Liver (tissue), 3 donors: ENCODE results near the gene WBP2.

Source experiments
- ATF3 ChIP-seq: IDR thresholded peaks from 2 replicates; pipeline ENCODE4 v1.6.1; 2016; ENCODE audit warnings: antibody characterized with exemption
- CTCF ChIP-seq: fragments of 150-350 bp; IDR thresholded peaks from 2 replicates; pipeline ENCODE4 v1.5.1; 2017; ENCODE audit warnings: improper control_type of control experiment, low read depth, low read length; ENCODE audit not compliant: missing input control
- FOXA1 ChIP-seq: IDR thresholded peaks from 2 replicates; pipeline ENCODE4 v1.6.1; 2016; ENCODE audit warnings: antibody characterized with exemption
- GABPA ChIP-seq, 2 donors: IDR thresholded peaks in 1 of 2; conservative IDR thresholded peaks in 1 of 2; 2 replicates each; pipeline ENCODE4 v1.6.1; 2016; ENCODE audit warnings: antibody characterized with exemption in 2 of 2, mild to moderate bottlenecking in 1 of 2, moderate library complexity in 1 of 2
- NR2F2 ChIP-seq: IDR thresholded peaks from 2 replicates; pipeline ENCODE4 v1.6.1; 2016; ENCODE audit warnings: antibody characterized with exemption
- RAD21 ChIP-seq, 2 donors: IDR thresholded peaks; 2 replicates each; pipeline ENCODE4 v1.6.1; 2016; ENCODE audit warnings: antibody characterized with exemption in 2 of 2, mild to moderate bottlenecking in 2 of 2
- RXRA ChIP-seq, 2 donors: IDR thresholded peaks; 2 replicates each; pipeline ENCODE4 v1.6.1; 2017 to 2018; ENCODE audit warnings: antibody characterized with exemption in 2 of 2, mild to moderate bottlenecking in 1 of 2
- TAF1 ChIP-seq: conservative IDR thresholded peaks from 2 replicates; pipeline ENCODE4 v1.6.1; 2016; ENCODE audit warnings: antibody characterized with exemption, mild to moderate bottlenecking
- ZBTB33 ChIP-seq: IDR thresholded peaks from 2 replicates; pipeline ENCODE4 v1.6.1; 2016; ENCODE audit warnings: antibody characterized with exemption
- TF ChIP-seq, protein P1 (sequence below): IDR thresholded peaks from 2 replicates; pipeline ENCODE4 v1.6.1; 2016; ENCODE audit warnings: antibody characterized with exemption, mild to moderate bottlenecking
- donor health status: healthy.
- donor health status: healthy.

DNA sequence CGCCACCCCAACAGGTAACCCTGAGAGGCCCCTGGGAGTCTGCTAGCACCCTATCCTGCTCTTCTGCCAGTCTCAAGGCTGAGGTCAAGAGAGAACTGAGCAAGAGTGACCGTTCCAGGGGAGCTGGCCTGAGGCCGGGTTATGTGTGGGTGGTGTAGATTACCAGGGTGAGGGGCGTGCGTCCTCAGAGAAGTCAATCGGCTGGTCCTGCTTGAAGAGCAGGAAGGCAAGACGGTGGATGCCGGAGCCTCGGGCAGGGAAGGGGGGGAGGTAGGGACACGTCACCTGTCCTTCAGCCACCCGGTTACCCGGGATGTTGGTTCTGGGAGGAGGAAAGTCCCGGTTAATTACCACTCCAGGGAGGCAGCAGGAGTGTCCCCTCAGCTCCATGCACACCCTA lies 44.2 kb upstream of the WBP2 start:
- TF ChIP-seq RAD21 (IDR thresholded peaks at IDR 0.05) (no peak), CTCF (no peak), FOXA1 (no peak), GABPA (IDR thresholded peaks at IDR 0.05 in 1 of 2, conservative IDR thresholded peaks at IDR 0.05 in 1 of 2) (no peak), ATF3 (no peak), RXRA (IDR thresholded peaks at IDR 0.05) (no peak), NR2F2 (no peak), TAF1 (no peak), ZBTB33 (no peak)
- TF ChIP-seq, protein P1, sequence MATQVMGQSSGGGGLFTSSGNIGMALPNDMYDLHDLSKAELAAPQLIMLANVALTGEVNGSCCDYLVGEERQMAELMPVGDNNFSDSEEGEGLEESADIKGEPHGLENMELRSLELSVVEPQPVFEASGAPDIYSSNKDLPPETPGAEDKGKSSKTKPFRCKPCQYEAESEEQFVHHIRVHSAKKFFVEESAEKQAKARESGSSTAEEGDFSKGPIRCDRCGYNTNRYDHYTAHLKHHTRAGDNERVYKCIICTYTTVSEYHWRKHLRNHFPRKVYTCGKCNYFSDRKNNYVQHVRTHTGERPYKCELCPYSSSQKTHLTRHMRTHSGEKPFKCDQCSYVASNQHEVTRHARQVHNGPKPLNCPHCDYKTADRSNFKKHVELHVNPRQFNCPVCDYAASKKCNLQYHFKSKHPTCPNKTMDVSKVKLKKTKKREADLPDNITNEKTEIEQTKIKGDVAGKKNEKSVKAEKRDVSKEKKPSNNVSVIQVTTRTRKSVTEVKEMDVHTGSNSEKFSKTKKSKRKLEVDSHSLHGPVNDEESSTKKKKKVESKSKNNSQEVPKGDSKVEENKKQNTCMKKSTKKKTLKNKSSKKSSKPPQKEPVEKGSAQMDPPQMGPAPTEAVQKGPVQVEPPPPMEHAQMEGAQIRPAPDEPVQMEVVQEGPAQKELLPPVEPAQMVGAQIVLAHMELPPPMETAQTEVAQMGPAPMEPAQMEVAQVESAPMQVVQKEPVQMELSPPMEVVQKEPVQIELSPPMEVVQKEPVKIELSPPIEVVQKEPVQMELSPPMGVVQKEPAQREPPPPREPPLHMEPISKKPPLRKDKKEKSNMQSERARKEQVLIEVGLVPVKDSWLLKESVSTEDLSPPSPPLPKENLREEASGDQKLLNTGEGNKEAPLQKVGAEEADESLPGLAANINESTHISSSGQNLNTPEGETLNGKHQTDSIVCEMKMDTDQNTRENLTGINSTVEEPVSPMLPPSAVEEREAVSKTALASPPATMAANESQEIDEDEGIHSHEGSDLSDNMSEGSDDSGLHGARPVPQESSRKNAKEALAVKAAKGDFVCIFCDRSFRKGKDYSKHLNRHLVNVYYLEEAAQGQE, result no peak
